Adipocyte (in vitro differentiated cells): ENCODE results near the gene PIWIL4.

ENCODE experiments used
- DNase-seq: peaks from one replicate; pipeline ENCODE4 v3.0.0-alpha.2; 2015; ENCODE audit warnings: low read depth
- H3K27me3 ChIP-seq: replicated peaks from 2 replicates; pipeline ENCODE4 v1.7.0; 2013; ENCODE audit warnings: mild to moderate bottlenecking, low read length, moderate library complexity; ENCODE audit not compliant: control insufficient read depth, insufficient read depth
- H3K36me3 ChIP-seq: 2 replicates; pipeline ENCODE4 v1.7.0; 2013; ENCODE audit warnings: low read length, mild to moderate bottlenecking, moderate library complexity; ENCODE audit not compliant: control insufficient read depth, insufficient read depth, severe bottlenecking
- H3K4me1 ChIP-seq: 2 replicates; pipeline ENCODE4 v1.7.0; 2013; ENCODE audit warnings: mild to moderate bottlenecking, low read length, moderate library complexity; ENCODE audit not compliant: control insufficient read depth, insufficient read depth
- H3K4me3 ChIP-seq: 2 replicates; pipeline ENCODE4 v1.7.0; 2013; ENCODE audit warnings: mild to moderate bottlenecking, low read length, moderate library complexity
- H3K9ac ChIP-seq: 2 replicates; pipeline ENCODE4 v1.7.0; 2013; ENCODE audit warnings: mild to moderate bottlenecking, low read length, moderate library complexity
- H3K9me3 ChIP-seq: 2 replicates; pipeline ENCODE4 v1.7.0; 2013; ENCODE audit warnings: mild to moderate bottlenecking, low read length, moderate library complexity; ENCODE audit not compliant: control insufficient read depth

The PIWIL4 gene

GRCh38 chr11:94666792-94667721 is 99.9 kb downstream of the PIWIL4 start:
- Histone ChIP-seq H3K27me3 (no peaks in the 10 kb centered on the region), H3K36me3 (no peaks in the 10 kb centered on the region), H3K4me1 (no peaks in the 10 kb centered on the region), H3K4me3 (no peak overlapping the region), H3K9ac (no peak overlapping the region), H3K9me3 (peaks cover under 1% of the 10 kb centered on the region)
- no peak for DNase-seq

GRCh38 chr11:94668212-94668793 is 101.1 kb downstream of the PIWIL4 start:
- H3K9ac ChIP-seq: no peak overlapping the region
- no peaks in the 10 kb centered on the region for H3K4me1 ChIP-seq
- no peak for DNase-seq

GRCh38 chr11:94669023-94669422 is 101.9 kb downstream of the PIWIL4 start:
- no peak for DNase-seq
- no peak overlapping the region for H3K9ac ChIP-seq
- no peak overlapping the region for H3K4me3 ChIP-seq
- H3K9me3 ChIP-seq: peaks cover 3% of the 10 kb centered on the region
- no peaks in the 10 kb centered on the region for H3K4me1 ChIP-seq
- no peaks in the 10 kb centered on the region for H3K36me3 ChIP-seq
- H3K27me3 ChIP-seq: no peaks in the 10 kb centered on the region

More at GRCh38 chr11:94668212-94668793, 101.1 kb downstream of the PIWIL4 start:
- no peaks in the 10 kb centered on the region for H3K36me3 ChIP-seq
- no peak overlapping the region for H3K4me3 ChIP-seq
- peaks cover 3% of the 10 kb centered on the region for H3K9me3 ChIP-seq
- H3K27me3 ChIP-seq: no peaks in the 10 kb centered on the region
